ENCODE results near the gene IFT20. TPM values are rescaled to one million over a fixed set of nuclear protein-coding genes. Genes with fewer than 3 reads are reported as not detected.
"Not testable (repeated sequence)": the region's sequence is repeated elsewhere in the genome, so short reads cannot be mapped to it uniquely, and the experiment has no call there.

Gene IFT20
- total and polyA plus RNA-seq, 10 of the 15 experiments (the other 5 are each of a cell fraction or from before 2014, with no cell fraction given): 9.4 to 38.2 (median 19.1) TPM

GRCh38 chr17:28339431-28339830 is 4.2 kb upstream of the IFT20 start (continued):
- TF ChIP-seq ZNF592 (IDR thresholded peaks at IDR 0.05) (no peak), CHD4 (IDR thresholded peaks at IDR 0.05) (no peak)

DNA sequence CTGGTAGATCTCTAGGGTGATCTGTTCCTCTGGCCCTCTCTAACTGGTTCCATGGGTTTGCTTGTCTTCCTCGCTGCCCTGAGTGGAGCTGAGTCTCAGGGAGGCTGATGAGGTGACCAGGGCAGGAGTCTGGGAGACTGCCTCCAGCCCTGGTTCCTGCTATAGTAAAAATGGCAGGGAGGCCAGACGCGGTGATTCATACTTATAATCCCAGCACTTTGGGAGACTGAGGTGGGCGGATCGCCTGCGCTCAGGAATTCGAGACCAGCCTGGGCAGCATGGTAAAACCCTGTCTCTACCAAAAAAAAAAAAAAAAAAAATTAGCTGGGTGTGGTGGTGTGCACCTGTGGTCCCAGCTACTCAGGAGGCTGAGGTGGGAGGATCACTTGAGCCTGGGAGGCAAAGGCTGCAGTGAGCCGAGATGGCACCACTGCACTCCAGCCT is 3.5 kb upstream of the IFT20 start:
- ATAC-seq; H4K20me1 ChIP-seq (ENCODE audit: control insufficient read depth, insufficient read depth); SMC1A ChIA-PET (ENCODE audit: uncharacterized antibody, unreplicated experiment); RAD21 ChIA-PET (ENCODE audit: unreplicated experiment); FAIRE-seq; H3K9ac ChIP-seq (ENCODE audit: control insufficient read depth, insufficient read depth, low read length); intact Hi-C loops (cut with micrococcal nuclease; ENCODE audit: unreplicated experiment); H3K27me3 ChIP-seq (replicated peaks in 1 of 2; ENCODE audit: control insufficient read depth in 2 of 2, insufficient read depth in 2 of 2, low read length in 1 of 2); H3K27ac ChIP-seq (ENCODE audit: control insufficient read depth, insufficient read depth); H3K9me3 ChIP-seq (replicated peaks; ENCODE audit: control insufficient read depth, insufficient read depth, low read length); H3K4me2 ChIP-seq (ENCODE audit: control insufficient read depth, insufficient read depth); BruUV-seq (replicated peaks); H2AFZ ChIP-seq (ENCODE audit: control insufficient read depth, low read depth, low read length); H3K4me1 ChIP-seq (ENCODE audit: control insufficient read depth, insufficient read depth, low read length); H3K4me3 ChIP-seq; DNase-seq (ENCODE audit: low read depth, low spot score): not testable (repeated sequence)
- CTCF ChIA-PET: interaction anchor here (2.3 kb wide), 1 partner anchor 77 kb away, joined by 8 read pairs; no protein-coding TSS in a partner anchor
- peaks cover 19% of the 10 kb centered on the region for H3K79me2 ChIP-seq (ENCODE audit: control insufficient read depth, insufficient read depth, low read length)
- WGBS (ENCODE audit: insufficient coverage, insufficient replicate concordance, low lambda C conversion rate, missing lambda C conversion rate): 100% methylated on average over 4 of the region's 8 CpGs
- in situ Hi-C loops (cut with MboI): loop anchor here (10.0 kb wide), 1 partner anchor 616 kb away; the partner anchor contains the start of gene PHF12
- peaks cover 6 to 13% of the 10 kb centered on the region in 2 experiments; a peak in 3 of 4 replicates for H3K36me3 ChIP-seq (ENCODE audit: control insufficient read depth in 2 of 2, insufficient read depth in 2 of 2, low read length in 1 of 2)
- POLR2A ChIA-PET: interaction anchor here (0.6 kb wide), 1 partner anchor 559 kb away, joined by 3 read pairs; no protein-coding TSS in a partner anchor
